Osteocyte (in vitro differentiated cells): ENCODE results near the gene PACS2. TPM values are rescaled to one million over a fixed set of nuclear protein-coding genes. Genes with fewer than 3 reads are reported as not detected.

Experiments used
- DNase-seq: peaks from one replicate; pipeline ENCODE4 v3.0.0; 2021; ENCODE audit warnings: mixed read lengths; ENCODE audit not compliant: unreplicated experiment; ENCODE audit errors: extremely low spot score
- H3K27ac Mint-ChIP-seq: one replicate; pipeline ENCODE4 v1.8.0; 2021; ENCODE audit warnings: mild to moderate bottlenecking, mixed read lengths; ENCODE audit not compliant: unreplicated experiment
- H3K27me3 Mint-ChIP-seq: one replicate; pipeline ENCODE4 v1.8.0; 2021; ENCODE audit warnings: mixed read lengths; ENCODE audit not compliant: unreplicated experiment
- H3K36me3 Mint-ChIP-seq: one replicate; pipeline ENCODE4 v1.8.0; 2021; ENCODE audit warnings: mixed read lengths; ENCODE audit not compliant: unreplicated experiment
- H3K4me1 Mint-ChIP-seq: one replicate; pipeline ENCODE4 v1.8.0; 2021; ENCODE audit warnings: mixed read lengths; ENCODE audit not compliant: unreplicated experiment
- H3K4me3 Mint-ChIP-seq: one replicate; pipeline ENCODE4 v1.8.0; 2021; ENCODE audit warnings: mild to moderate bottlenecking, moderate library complexity, mixed read lengths; ENCODE audit not compliant: unreplicated experiment
- H3K9me3 Mint-ChIP-seq: one replicate; pipeline ENCODE4 v1.8.0; 2021; ENCODE audit warnings: mixed read lengths; ENCODE audit not compliant: unreplicated experiment
- CTCF ChIP-seq: fragments of 200-600 bp; sonication (generic); IDR thresholded peaks from 2 replicates; pipeline ENCODE4 v1.5.0; 2021; ENCODE audit warnings: antibody characterized with exemption, mild to moderate bottlenecking, moderate library complexity
- total RNA-seq: library from RNA; stranded (reverse); gene quantifications from 2 replicates; pipeline ENCODE4 v1.2.1, GENCODE V29; 2021

The PACS2 gene
- total RNA-seq, 1 donor from 2014 or later: 115 TPM

GRCh38 chr14:105387530-105387922 is 73.0 kb downstream of the PACS2 start:
- Mint-ChIP-seq H3K27ac (no peak overlapping the region), H3K36me3 (peaks cover 13% of the 10 kb centered on the region), H3K4me3 (no peak overlapping the region), H3K4me1 (no peaks in the 10 kb centered on the region), H3K9me3 (no peaks in the 10 kb centered on the region), H3K27me3 (no peaks in the 10 kb centered on the region)
- no peak for DNase-seq
- no peak for TF ChIP-seq CTCF

GRCh38 chr14:105388110-105388951 is 73.8 kb downstream of the PACS2 start:
- Mint-ChIP-seq H3K4me3 (no peak overlapping the region), H3K4me1 (no peaks in the 10 kb centered on the region), H3K36me3 (peaks cover 13% of the 10 kb centered on the region), H3K9me3 (no peaks in the 10 kb centered on the region), H3K27ac (no peak overlapping the region), H3K27me3 (no peaks in the 10 kb centered on the region)
- no peak for DNase-seq
- no peak for TF ChIP-seq CTCF

- Mint-ChIP-seq H3K27ac (no peak overlapping the region), H3K36me3 (peaks cover 9% of the 10 kb centered on the region), H3K4me3 (no peak overlapping the region), H3K4me1 (no peaks in the 10 kb centered on the region), H3K27me3 (no peaks in the 10 kb centered on the region), H3K9me3 (no peaks in the 10 kb centered on the region)
- no peak for TF ChIP-seq CTCF
- no peak for DNase-seq
Measured at GRCh38 chr14:105388976-105389375, 74.4 kb downstream of the PACS2 start.

GRCh38 chr14:105389534-105389933 is 75.0 kb downstream of the PACS2 start:
- no peaks in the 10 kb centered on the region for H3K4me1 Mint-ChIP-seq
- H3K27me3 Mint-ChIP-seq: no peaks in the 10 kb centered on the region
- H3K27ac Mint-ChIP-seq: no peak overlapping the region
- DNase-seq: no peak
- H3K9me3 Mint-ChIP-seq: no peaks in the 10 kb centered on the region
- no peak overlapping the region for H3K4me3 Mint-ChIP-seq
- H3K36me3 Mint-ChIP-seq: peaks cover 10% of the 10 kb centered on the region
- no peak for TF ChIP-seq CTCF

GRCh38 chr14:105389976-105390848 is 75.7 kb downstream of the PACS2 start:
- Mint-ChIP-seq H3K4me1 (no peaks in the 10 kb centered on the region), H3K27ac (no peak overlapping the region), H3K36me3 (peaks cover 11% of the 10 kb centered on the region), H3K27me3 (no peaks in the 10 kb centered on the region), H3K4me3 (no peak overlapping the region), H3K9me3 (no peaks in the 10 kb centered on the region)
- DNase-seq: no peak
- no peak for TF ChIP-seq CTCF
